ENCODE results near the gene AKR1C2. TPM values are rescaled to one million over a fixed set of nuclear protein-coding genes. Genes with fewer than 3 reads are reported as not detected.
"Not testable (repeated sequence)": the region's sequence is repeated elsewhere in the genome, so short reads cannot be mapped to it uniquely, and the experiment has no call there.

AKR1C2 gene
- total RNA-seq, 2 experiments from 2014 or later, result not detected

DNA sequence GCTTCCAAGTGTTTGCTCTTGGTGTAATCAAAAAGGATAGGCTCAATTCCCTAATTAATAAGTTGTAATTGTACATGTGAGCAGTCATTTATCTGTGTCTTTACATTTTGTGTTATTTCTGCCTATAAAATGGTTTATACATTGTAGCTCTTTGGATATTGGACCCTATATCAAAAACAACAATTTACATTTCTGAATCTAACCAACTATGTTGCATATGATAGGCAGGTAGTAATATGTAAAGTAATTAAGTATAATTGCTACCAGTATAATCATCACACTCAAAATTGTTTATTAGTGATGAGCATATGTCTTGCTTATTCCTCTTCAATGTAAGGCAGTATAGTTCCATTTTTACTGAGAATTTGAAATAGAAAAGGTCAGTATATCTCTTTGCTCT, 26.6 kb downstream of the AKR1C2 start:
- TF ChIP-seq, protein P1, sequence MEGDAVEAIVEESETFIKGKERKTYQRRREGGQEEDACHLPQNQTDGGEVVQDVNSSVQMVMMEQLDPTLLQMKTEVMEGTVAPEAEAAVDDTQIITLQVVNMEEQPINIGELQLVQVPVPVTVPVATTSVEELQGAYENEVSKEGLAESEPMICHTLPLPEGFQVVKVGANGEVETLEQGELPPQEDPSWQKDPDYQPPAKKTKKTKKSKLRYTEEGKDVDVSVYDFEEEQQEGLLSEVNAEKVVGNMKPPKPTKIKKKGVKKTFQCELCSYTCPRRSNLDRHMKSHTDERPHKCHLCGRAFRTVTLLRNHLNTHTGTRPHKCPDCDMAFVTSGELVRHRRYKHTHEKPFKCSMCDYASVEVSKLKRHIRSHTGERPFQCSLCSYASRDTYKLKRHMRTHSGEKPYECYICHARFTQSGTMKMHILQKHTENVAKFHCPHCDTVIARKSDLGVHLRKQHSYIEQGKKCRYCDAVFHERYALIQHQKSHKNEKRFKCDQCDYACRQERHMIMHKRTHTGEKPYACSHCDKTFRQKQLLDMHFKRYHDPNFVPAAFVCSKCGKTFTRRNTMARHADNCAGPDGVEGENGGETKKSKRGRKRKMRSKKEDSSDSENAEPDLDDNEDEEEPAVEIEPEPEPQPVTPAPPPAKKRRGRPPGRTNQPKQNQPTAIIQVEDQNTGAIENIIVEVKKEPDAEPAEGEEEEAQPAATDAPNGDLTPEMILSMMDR (conservative IDR thresholded peaks at IDR 0.05; ENCODE audit: low read length), result no peak
- no peak for TF ChIP-seq EZH2phosphoT487 (IDR thresholded peaks at IDR 0.05; ENCODE audit: borderline replicate concordance, low read depth, low read length)
- no peaks in the 10 kb centered on the region for H3K79me2 ChIP-seq (ENCODE audit: insufficient read depth, low read depth, low read length)
- POLR2A ChIA-PET, result no interaction called here
- no peak overlapping the region for H3K4me3 ChIP-seq (ENCODE audit: low read depth, low read length, poor library complexity, severe bottlenecking)
- BruUV-seq (replicated peaks), result no TSS peak
- no peaks in the 10 kb centered on the region for H4K20me1 ChIP-seq (ENCODE audit: insufficient read depth, low read length)
- CTCF ChIA-PET (ENCODE audit: unreplicated experiment), result no interaction called here
- no peaks in the 10 kb centered on the region for H3K4me1 ChIP-seq (ENCODE audit: insufficient read depth, low read length, poor library complexity, severe bottlenecking)
- intact Hi-C loops (cut with micrococcal nuclease; ENCODE audit: unreplicated experiment), result no loop called here
- H2AFZ ChIP-seq (ENCODE audit: low read length), result no peak overlapping the region
- no peaks in the 10 kb centered on the region for H3K9me3 ChIP-seq (ENCODE audit: low read length)
- H3K36me3 ChIP-seq (ENCODE audit: insufficient read depth, low read length), result no peaks in the 10 kb centered on the region
- no peaks in the 10 kb centered on the region for H3K9me2 ChIP-seq (ENCODE audit: insufficient read depth, low read length)
- H3K4me2 ChIP-seq (ENCODE audit: low read length), result no peak overlapping the region
- H3K27ac ChIP-seq (ENCODE audit: low read depth, low read length, poor library complexity, severe bottlenecking), result no peak overlapping the region
- no peak for DNase-seq (ENCODE audit: low spot score)

- H3K9me2 ChIP-seq (ENCODE audit: insufficient read depth, low read length); H3K27ac ChIP-seq (ENCODE audit: low read depth, low read length, poor library complexity, severe bottlenecking); H2AFZ ChIP-seq (ENCODE audit: low read length); BruUV-seq (replicated peaks); H3K4me3 ChIP-seq (ENCODE audit: low read depth, low read length, poor library complexity, severe bottlenecking); H3K79me2 ChIP-seq (ENCODE audit: insufficient read depth, low read depth, low read length); H3K9me3 ChIP-seq (ENCODE audit: low read length); H3K4me1 ChIP-seq (ENCODE audit: insufficient read depth, low read length, poor library complexity, severe bottlenecking); intact Hi-C loops (cut with micrococcal nuclease; ENCODE audit: unreplicated experiment); H3K36me3 ChIP-seq (ENCODE audit: insufficient read depth, low read length); POLR2A ChIA-PET; H4K20me1 ChIP-seq (ENCODE audit: insufficient read depth, low read length); DNase-seq (ENCODE audit: low spot score); H3K4me2 ChIP-seq (ENCODE audit: low read length); CTCF ChIA-PET (ENCODE audit: unreplicated experiment): not testable (repeated sequence)
These were observed 29.3 kb downstream of the AKR1C2 start for GRCh38 chr10:4974400-4974799.

DNA sequence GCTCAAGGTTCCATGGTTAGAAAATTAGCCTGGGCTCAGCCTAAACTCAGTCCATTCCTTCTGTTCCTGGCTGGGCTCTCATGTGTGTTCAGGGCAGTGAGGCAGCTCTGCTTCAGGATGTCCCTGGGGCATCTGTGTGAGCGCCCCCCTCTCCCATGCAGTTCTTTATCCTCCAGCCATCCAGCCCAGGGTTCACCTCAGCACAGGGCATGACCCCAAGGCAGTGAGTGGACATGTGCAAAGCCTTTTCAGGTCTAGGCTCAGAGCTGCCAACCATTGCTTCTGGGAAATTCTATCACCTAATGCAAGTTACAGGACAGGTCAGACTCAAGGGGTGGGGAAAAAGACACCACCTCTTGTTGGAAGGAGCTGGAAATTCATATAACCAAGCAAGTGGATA, 30.4 kb downstream of the AKR1C2 start:
- BruUV-seq (replicated peaks); H3K4me1 ChIP-seq (ENCODE audit: insufficient read depth, low read length, poor library complexity, severe bottlenecking): not testable (repeated sequence)

DNA sequence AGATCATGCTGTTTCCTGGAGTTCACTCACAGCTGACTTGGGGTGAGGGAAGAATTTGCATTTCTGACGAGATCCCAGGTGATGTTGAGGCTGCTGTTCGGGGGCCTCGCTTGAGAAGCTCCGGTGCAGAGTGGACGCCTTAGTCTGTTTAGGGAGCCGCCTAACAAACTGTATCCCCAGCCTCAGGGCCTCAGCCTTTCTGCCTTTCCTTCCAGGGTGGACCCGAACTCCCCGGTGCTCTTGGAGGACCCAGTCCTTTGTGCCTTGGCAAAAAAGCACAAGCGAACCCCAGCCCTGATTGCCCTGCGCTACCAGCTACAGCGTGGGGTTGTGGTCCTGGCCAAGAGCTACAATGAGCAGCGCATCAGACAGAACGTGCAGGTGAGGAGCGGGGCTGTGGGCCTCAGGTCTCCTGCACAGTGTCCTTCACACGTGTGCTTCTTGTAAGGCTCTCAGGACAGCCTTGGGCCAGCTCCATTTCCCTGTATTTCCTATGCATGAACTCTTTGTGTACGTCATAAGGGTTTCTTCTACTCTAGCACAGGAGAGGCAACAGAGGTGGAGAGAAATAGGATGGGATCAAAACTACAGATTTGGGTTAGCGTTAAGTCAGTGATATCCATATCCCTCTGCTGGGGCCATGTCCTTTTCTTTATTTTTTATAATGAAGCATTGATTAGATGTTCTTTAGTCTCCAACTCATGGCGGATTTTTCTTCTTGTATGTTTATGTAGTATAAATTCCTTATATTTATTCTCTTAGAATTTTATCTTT, 31.1 kb downstream of the AKR1C2 start:
- BruUV-seq (replicated peaks); H3K36me3 ChIP-seq (ENCODE audit: insufficient read depth, low read length); H3K9me2 ChIP-seq (ENCODE audit: insufficient read depth, low read length); CTCF ChIA-PET (ENCODE audit: unreplicated experiment); H3K27ac ChIP-seq (ENCODE audit: low read depth, low read length, poor library complexity, severe bottlenecking); H3K4me1 ChIP-seq (ENCODE audit: insufficient read depth, low read length, poor library complexity, severe bottlenecking); H3K4me2 ChIP-seq (ENCODE audit: low read length); intact Hi-C loops (cut with micrococcal nuclease; ENCODE audit: unreplicated experiment); H3K4me3 ChIP-seq (ENCODE audit: low read depth, low read length, poor library complexity, severe bottlenecking); DNase-seq (ENCODE audit: low spot score); H3K79me2 ChIP-seq (ENCODE audit: insufficient read depth, low read depth, low read length); H3K9me3 ChIP-seq (ENCODE audit: low read length); POLR2A ChIA-PET; H4K20me1 ChIP-seq (ENCODE audit: insufficient read depth, low read length); H2AFZ ChIP-seq (ENCODE audit: low read length): not testable (repeated sequence)

More for the DNA sequence above, 30.4 kb downstream of the AKR1C2 start:
- H3K36me3 ChIP-seq (ENCODE audit: insufficient read depth, low read length); CTCF ChIA-PET (ENCODE audit: unreplicated experiment); H3K79me2 ChIP-seq (ENCODE audit: insufficient read depth, low read depth, low read length); H3K9me2 ChIP-seq (ENCODE audit: insufficient read depth, low read length); H3K27ac ChIP-seq (ENCODE audit: low read depth, low read length, poor library complexity, severe bottlenecking); H3K4me3 ChIP-seq (ENCODE audit: low read depth, low read length, poor library complexity, severe bottlenecking); H3K9me3 ChIP-seq (ENCODE audit: low read length); H2AFZ ChIP-seq (ENCODE audit: low read length); H4K20me1 ChIP-seq (ENCODE audit: insufficient read depth, low read length); POLR2A ChIA-PET; DNase-seq (ENCODE audit: low spot score); intact Hi-C loops (cut with micrococcal nuclease; ENCODE audit: unreplicated experiment); H3K4me2 ChIP-seq (ENCODE audit: low read length): not testable (repeated sequence)

DNA sequence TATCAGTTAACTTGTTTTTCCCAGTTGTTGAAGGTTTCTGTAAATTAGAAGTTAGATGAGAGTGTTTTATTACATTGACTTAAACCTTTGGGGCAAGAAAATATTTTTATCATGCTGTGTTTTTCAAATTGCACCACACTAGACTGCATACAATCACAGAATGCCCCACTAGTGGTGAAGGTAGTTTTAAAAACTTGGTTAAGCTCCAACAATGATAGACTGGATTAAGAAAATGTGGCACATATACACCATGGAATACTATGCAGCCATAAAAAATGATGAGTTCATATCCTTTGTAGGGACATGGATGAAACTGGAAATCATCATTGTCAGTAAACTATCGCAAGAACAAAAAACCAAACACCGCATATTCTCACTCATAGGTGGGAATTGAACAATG, 33.3 kb downstream of the AKR1C2 start:
- H3K9me3 ChIP-seq (ENCODE audit: low read length); CTCF ChIA-PET (ENCODE audit: unreplicated experiment); DNase-seq (ENCODE audit: low spot score); H3K4me2 ChIP-seq (ENCODE audit: low read length); BruUV-seq (replicated peaks); intact Hi-C loops (cut with micrococcal nuclease; ENCODE audit: unreplicated experiment); H3K4me3 ChIP-seq (ENCODE audit: low read depth, low read length, poor library complexity, severe bottlenecking); H3K4me1 ChIP-seq (ENCODE audit: insufficient read depth, low read length, poor library complexity, severe bottlenecking); H2AFZ ChIP-seq (ENCODE audit: low read length); H3K79me2 ChIP-seq (ENCODE audit: insufficient read depth, low read depth, low read length); H3K9me2 ChIP-seq (ENCODE audit: insufficient read depth, low read length); H3K36me3 ChIP-seq (ENCODE audit: insufficient read depth, low read length); POLR2A ChIA-PET; H3K27ac ChIP-seq (ENCODE audit: low read depth, low read length, poor library complexity, severe bottlenecking); H4K20me1 ChIP-seq (ENCODE audit: insufficient read depth, low read length): not testable (repeated sequence)

- H3K27ac ChIP-seq (ENCODE audit: low read depth, low read length, poor library complexity, severe bottlenecking); CTCF ChIA-PET (ENCODE audit: unreplicated experiment); H2AFZ ChIP-seq (ENCODE audit: low read length); H3K4me1 ChIP-seq (ENCODE audit: insufficient read depth, low read length, poor library complexity, severe bottlenecking); H3K9me2 ChIP-seq (ENCODE audit: insufficient read depth, low read length); intact Hi-C loops (cut with micrococcal nuclease; ENCODE audit: unreplicated experiment); POLR2A ChIA-PET; H3K9me3 ChIP-seq (ENCODE audit: low read length); H3K36me3 ChIP-seq (ENCODE audit: insufficient read depth, low read length); H4K20me1 ChIP-seq (ENCODE audit: insufficient read depth, low read length); BruUV-seq (replicated peaks); H3K79me2 ChIP-seq (ENCODE audit: insufficient read depth, low read depth, low read length); H3K4me2 ChIP-seq (ENCODE audit: low read length); DNase-seq (ENCODE audit: low spot score); H3K4me3 ChIP-seq (ENCODE audit: low read depth, low read length, poor library complexity, severe bottlenecking): not testable (repeated sequence)
These were observed 34.4 kb downstream of the AKR1C2 start for GRCh38 chr10:4969289-4969688.
